Mesenchymal stem cell (in vitro differentiated cells and primary cell): ENCODE measurements around the gene MICA.

Experiments used
- DNase-seq: peaks from one replicate; pipeline ENCODE4 v3.0.0-alpha.2; 2013
- H2AFZ ChIP-seq: one replicate; pipeline ENCODE4 v1.6.1; 2013; ENCODE audit warnings: low read depth, mild to moderate bottlenecking, control low read depth, inconsistent platforms, low read length, moderate library complexity
- H2AK5ac ChIP-seq: 2 replicates; pipeline ENCODE4 v1.6.1; 2013; ENCODE audit warnings: low read length, moderate library complexity, mild to moderate bottlenecking, inconsistent platforms; ENCODE audit not compliant: severe bottlenecking
- H2BK120ac ChIP-seq: one replicate; pipeline ENCODE4 v1.6.1; 2013; ENCODE audit warnings: low read depth, mild to moderate bottlenecking, inconsistent platforms, low read length, moderate library complexity
- H2BK12ac ChIP-seq, 2 experiments: one replicate each; pipeline ENCODE4 v1.6.1; 2013; ENCODE audit warnings: inconsistent platforms in 2 of 2, low read length in 2 of 2, mild to moderate bottlenecking in 2 of 2, moderate library complexity in 2 of 2, control low read depth in 1 of 2
- H2BK15ac ChIP-seq: one replicate; pipeline ENCODE4 v1.6.1; 2013; ENCODE audit warnings: mild to moderate bottlenecking, low read depth, inconsistent platforms; ENCODE audit not compliant: poor library complexity, severe bottlenecking
- H2BK5ac ChIP-seq: 2 replicates; pipeline ENCODE4 v1.6.1; 2013; ENCODE audit warnings: low read depth, mild to moderate bottlenecking, low read length, control low read depth, inconsistent platforms; ENCODE audit not compliant: poor library complexity, severe bottlenecking
- H3K14ac ChIP-seq, 2 experiments: one replicate each; pipeline ENCODE4 v1.6.1; 2013; ENCODE audit warnings: inconsistent platforms in 2 of 2, low read length in 2 of 2, control low read depth in 1 of 2, mild to moderate bottlenecking in 1 of 2, moderate library complexity in 1 of 2
- H3K18ac ChIP-seq, 2 experiments: one replicate each; pipeline ENCODE4 v1.6.1; 2013; ENCODE audit warnings: inconsistent platforms in 2 of 2, low read length in 2 of 2, control low read depth in 1 of 2, low read depth in 1 of 2, mild to moderate bottlenecking in 1 of 2
- H3K23ac ChIP-seq, 2 experiments: one replicate each; pipeline ENCODE4 v1.6.1; 2013; ENCODE audit warnings: inconsistent platforms in 2 of 2, low read length in 2 of 2, mild to moderate bottlenecking in 2 of 2, moderate library complexity in 2 of 2, control low read depth in 1 of 2
- H3K27ac ChIP-seq: 2 replicates; pipeline ENCODE4 v1.5.1; 2013; ENCODE audit warnings: mild to moderate bottlenecking, moderate library complexity, low read length, control low read depth, inconsistent platforms; ENCODE audit not compliant: poor library complexity, severe bottlenecking
- H3K27me3 ChIP-seq, 2 experiments: 2 replicates each; pipeline versions ENCODE4 v1.6.1 to v1.7.0; 2013; ENCODE audit warnings: low read length in 2 of 2, mild to moderate bottlenecking in 2 of 2, moderate library complexity in 2 of 2, control low read depth in 1 of 2, inconsistent platforms in 1 of 2; ENCODE audit not compliant: control insufficient read depth in 1 of 2, insufficient read depth in 1 of 2
- H3K36me3 ChIP-seq, 2 experiments: 2 replicates each; pipeline versions ENCODE4 v1.6.1 to v1.7.0; 2013; ENCODE audit warnings: low read length in 2 of 2, control low read depth in 1 of 2, inconsistent platforms in 1 of 2, low read depth in 1 of 2, mild to moderate bottlenecking in 1 of 2; ENCODE audit not compliant: insufficient read depth in 2 of 2, control insufficient read depth in 1 of 2
- H3K4ac ChIP-seq, 2 experiments: one replicate each; pipeline ENCODE4 v1.6.1; 2013; ENCODE audit warnings: inconsistent platforms in 2 of 2, low read length in 2 of 2, mild to moderate bottlenecking in 2 of 2, moderate library complexity in 2 of 2, control low read depth in 1 of 2, low read depth in 1 of 2
- H3K4me1 ChIP-seq: 2 replicates; pipeline ENCODE4 v1.6.1; 2013; ENCODE audit warnings: low read depth, low read length, control low read depth; ENCODE audit not compliant: control insufficient read depth, insufficient read depth
- H3K4me2 ChIP-seq: 2 replicates; pipeline ENCODE4 v1.6.1; 2013; ENCODE audit warnings: low read length, mild to moderate bottlenecking, inconsistent platforms; ENCODE audit not compliant: poor library complexity, severe bottlenecking
- H3K4me3 ChIP-seq, 2 experiments: 2 replicates each; pipeline versions ENCODE4 v1.5.1 to v1.7.0; 2013; ENCODE audit warnings: low read length in 2 of 2, mild to moderate bottlenecking in 2 of 2, control low read depth in 1 of 2, low read depth in 1 of 2; ENCODE audit not compliant: insufficient read depth in 1 of 2
- H3K79me1 ChIP-seq: replicated peaks from 2 replicates; pipeline ENCODE4 v1.6.1; 2013; ENCODE audit warnings: mild to moderate bottlenecking, control low read depth, low read length, inconsistent platforms; ENCODE audit not compliant: poor library complexity, severe bottlenecking
- H3K9ac ChIP-seq: 2 replicates; pipeline ENCODE4 v1.7.0; 2013; ENCODE audit warnings: mild to moderate bottlenecking, low read length, moderate library complexity
- H3K9me3 ChIP-seq: 2 replicates; pipeline ENCODE4 v1.7.0; 2013; ENCODE audit warnings: mild to moderate bottlenecking, low read length; ENCODE audit not compliant: control insufficient read depth
- H4K8ac ChIP-seq: one replicate; pipeline ENCODE4 v1.6.1; 2013; ENCODE audit warnings: inconsistent platforms, mild to moderate bottlenecking, low read length, moderate library complexity
- H4K91ac ChIP-seq: one replicate; pipeline ENCODE4 v1.6.1; 2013; ENCODE audit warnings: mild to moderate bottlenecking, low read length, inconsistent platforms
- WGBS: methylation state at CpG from one replicate; pipeline ENCODE4 v1.1.7; 2013; ENCODE audit warnings: mixed read lengths; 5-methylcytosine and 5-hydroxymethylcytosine counted together

Gene MICA

GRCh38 chr6:31460361-31461025 is 57.1 kb downstream of the MICA start:
- no peak overlapping the region for H4K8ac ChIP-seq
- 90% methylated on average over 4 of the region's 5 CpGs for WGBS

GRCh38 chr6:31462026-31462963 is 58.9 kb downstream of the MICA start:
- Histone ChIP-seq H2BK15ac (no peak overlapping the region), H2AFZ (no peak overlapping the region), H3K4me2 (peak overlapping the region; percentile 72), H2AK5ac (no peak overlapping the region), H2BK120ac (no peak overlapping the region), H3K23ac (no peak overlapping the region), H2BK12ac (no peak overlapping the region), H3K36me3 (peaks cover 0 to 2% of the 10 kb centered on the region in 2 experiments), H3K79me1 (no peaks in the 10 kb centered on the region), H3K4me1 (peaks cover 2% of the 10 kb centered on the region), H3K9ac (peak overlapping the region; percentile 72), H4K91ac (no peak overlapping the region), H2BK5ac (no peak overlapping the region), H3K9me3 (no peaks in the 10 kb centered on the region), H3K4ac (no peak overlapping the region), H3K27ac (no peak overlapping the region), H3K27me3 (peaks cover 0 to 36% of the 10 kb centered on the region in 2 experiments), H3K4me3 (peak overlapping the region in 1 of 2 experiments; percentile 72), H3K14ac (no peak overlapping the region), H3K18ac (no peak overlapping the region), H4K8ac (no peak overlapping the region)
- 70% methylated on average over 10 of the region's 11 CpGs for WGBS
- DNase-seq: peak; percentile 34

More at GRCh38 chr6:31460361-31461025, 57.1 kb downstream of the MICA start:
- Histone ChIP-seq H2AFZ (no peak overlapping the region), H3K79me1 (no peaks in the 10 kb centered on the region), H3K18ac (no peak overlapping the region), H3K9ac (no peak overlapping the region), H2BK12ac (no peak overlapping the region), H3K36me3 (peaks cover 0 to 2% of the 10 kb centered on the region in 2 experiments), H3K4ac (no peak overlapping the region), H2BK120ac (no peak overlapping the region), H3K9me3 (no peaks in the 10 kb centered on the region), H3K4me3 (no peak overlapping the region), H3K27ac (no peak overlapping the region), H4K91ac (no peak overlapping the region), H2AK5ac (no peak overlapping the region), H3K23ac (no peak overlapping the region), H3K4me2 (no peak overlapping the region), H3K27me3 (peaks cover 3 to 36% of the 10 kb centered on the region in 2 experiments), H3K14ac (no peak overlapping the region), H2BK15ac (no peak overlapping the region), H2BK5ac (no peak overlapping the region), H3K4me1 (peaks cover 2% of the 10 kb centered on the region)
- DNase-seq: no peak

- Histone ChIP-seq H3K9me3 (no peaks in the 10 kb centered on the region), H2BK5ac (no peak overlapping the region), H3K4ac (no peak overlapping the region), H4K91ac (no peak overlapping the region), H3K4me3 (peak overlapping the region; percentile 28 to 72), H2BK15ac (no peak overlapping the region), H2AK5ac (no peak overlapping the region), H3K4me2 (peak overlapping the region; percentile 72), H3K9ac (peak overlapping the region; percentile 72), H2AFZ (no peak overlapping the region), H3K79me1 (no peaks in the 10 kb centered on the region), H2BK120ac (no peak overlapping the region), H4K8ac (no peak overlapping the region), H2BK12ac (no peak overlapping the region), H3K23ac (no peak overlapping the region), H3K4me1 (peaks cover 2% of the 10 kb centered on the region), H3K14ac (no peak overlapping the region), H3K27ac (no peak overlapping the region), H3K18ac (no peak overlapping the region), H3K36me3 (peaks cover 0 to 2% of the 10 kb centered on the region in 2 experiments), H3K27me3 (peaks cover 0 to 36% of the 10 kb centered on the region in 2 experiments)
- WGBS: 31% methylated on average over 23 of the region's 29 CpGs
- DNase-seq: peak; percentile 80
These were observed 59.8 kb downstream of the MICA start for GRCh38 chr6:31462964-31463870.
